Osteoblast (primary cell): ENCODE data around the gene MYH13. TPM values are rescaled to one million over a fixed set of nuclear protein-coding genes. Genes with fewer than 3 reads are reported as not detected.

Source experiments
- DNase-seq: peaks from one replicate; pipeline ENCODE4 v3.0.0; 2011; ENCODE audit warnings: low spot score, mixed read lengths; ENCODE audit not compliant: insufficient read length; ENCODE audit errors: missing footprints
- H2AFZ ChIP-seq: 2 replicates; pipeline ENCODE4 v1.6.0; 2011; ENCODE audit warnings: mild to moderate bottlenecking, low read length
- H3K27ac ChIP-seq: 2 replicates; pipeline ENCODE4 v1.5.1; 2011; ENCODE audit warnings: mild to moderate bottlenecking, low read depth, low read length, moderate library complexity
- H3K27me3 ChIP-seq: 2 replicates; pipeline ENCODE4 v1.6.0; 2012; ENCODE audit warnings: mild to moderate bottlenecking, control low read depth, inconsistent platforms, low read length, moderate library complexity; ENCODE audit not compliant: insufficient read depth
- H3K36me3 ChIP-seq: 2 replicates; pipeline ENCODE4 v1.5.1; 2011; ENCODE audit warnings: mild to moderate bottlenecking, low read length, control low read depth, moderate library complexity; ENCODE audit not compliant: insufficient read depth
- H3K4me1 ChIP-seq: 2 replicates; pipeline ENCODE4 v1.5.1; 2011; ENCODE audit warnings: mild to moderate bottlenecking, low read length, control low read depth, moderate library complexity; ENCODE audit not compliant: insufficient read depth
- H3K4me2 ChIP-seq: 2 replicates; pipeline ENCODE4 v1.6.0; 2011; ENCODE audit warnings: mild to moderate bottlenecking, low read length; ENCODE audit not compliant: insufficient read depth
- H3K4me3 ChIP-seq: fragments of 200-600 bp; sonication (generic); 3 replicates; pipeline ENCODE4 v1.5.1; 2012; ENCODE audit warnings: mild to moderate bottlenecking, low read length, inconsistent platforms; ENCODE audit not compliant: insufficient read depth
- H3K79me2 ChIP-seq: 2 replicates; pipeline ENCODE4 v1.6.0; 2012; ENCODE audit warnings: mild to moderate bottlenecking, low read length, control low read depth, inconsistent platforms; ENCODE audit not compliant: insufficient read depth
- H3K9me3 ChIP-seq: 2 replicates; pipeline ENCODE4 v1.5.1; 2011; ENCODE audit warnings: low read depth, low read length, control low read depth
- H4K20me1 ChIP-seq: 2 replicates; pipeline ENCODE4 v1.6.0; 2012; ENCODE audit warnings: mild to moderate bottlenecking, low read length, control low read depth; ENCODE audit not compliant: insufficient read depth
- total RNA-seq: library from RNA; depleted of rRNA; stranded (reverse); fragments of >200 nt; gene quantifications from 2 replicates; pipeline ENCODE4 v1.2.3, GENCODE V29; 2012
- TF ChIP-seq, protein P1 (sequence below): IDR thresholded peaks from 2 replicates; pipeline ENCODE4 v1.5.1; 2011; ENCODE audit warnings: mild to moderate bottlenecking, low read depth, low read length, moderate library complexity; ENCODE audit errors: extremely low read depth

The MYH13 gene
- total RNA-seq, 1 donor: not detected

DNA sequence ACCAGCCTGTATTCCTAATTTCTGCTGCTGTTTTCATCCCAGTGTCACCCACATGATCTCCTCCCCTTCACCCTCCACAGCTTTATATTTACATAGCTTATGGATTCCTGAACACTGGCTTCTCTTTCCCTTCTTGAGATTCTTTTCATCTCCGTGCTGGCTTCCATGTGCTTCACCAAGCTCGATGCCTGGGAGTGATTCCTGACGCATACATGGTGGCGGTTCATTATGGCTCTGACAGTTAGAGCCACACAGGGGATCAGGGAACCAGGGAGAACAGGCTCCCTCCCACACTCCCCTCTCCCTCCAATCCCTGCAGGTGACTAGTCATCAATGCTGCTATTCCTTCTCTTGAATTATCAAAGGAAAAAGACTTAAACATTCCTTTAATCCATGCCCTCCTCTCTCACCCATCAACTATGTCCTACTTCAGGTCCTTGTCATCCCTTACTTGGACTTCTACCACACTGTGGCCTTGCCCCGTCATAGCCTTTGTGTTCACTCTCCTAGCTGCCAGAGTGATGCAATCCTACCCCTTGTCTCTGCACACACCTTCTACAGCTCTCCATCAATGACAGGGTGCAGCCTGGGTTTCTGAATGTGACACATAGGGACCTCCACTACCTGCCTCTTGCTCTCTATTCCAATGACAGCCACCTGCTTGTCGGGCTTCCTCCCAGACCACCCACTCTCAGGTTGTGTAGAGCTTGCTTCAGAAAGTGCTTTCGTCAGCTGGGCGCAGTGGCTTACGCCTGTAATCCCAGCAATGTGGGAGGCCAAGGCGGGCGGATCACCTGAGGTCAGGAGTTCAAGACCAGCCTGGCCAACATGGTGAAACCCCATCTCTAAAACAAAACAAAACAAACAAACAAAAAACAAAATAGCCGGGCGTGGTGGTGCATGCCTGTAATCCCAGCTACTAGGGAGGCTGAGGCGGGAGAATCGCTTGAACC lies 43.6 kb downstream of the MYH13 start:
- Histone ChIP-seq H2AFZ (no peak overlapping the region), H3K4me3 (no peak overlapping the region), H3K36me3 (no peaks in the 10 kb centered on the region), H3K27me3 (no peaks in the 10 kb centered on the region), H3K9me3 (no peaks in the 10 kb centered on the region), H4K20me1 (no peaks in the 10 kb centered on the region), H3K27ac (no peak overlapping the region), H3K79me2 (no peaks in the 10 kb centered on the region), H3K4me2 (no peak overlapping the region), H3K4me1 (no peaks in the 10 kb centered on the region)
- TF ChIP-seq, protein P1, sequence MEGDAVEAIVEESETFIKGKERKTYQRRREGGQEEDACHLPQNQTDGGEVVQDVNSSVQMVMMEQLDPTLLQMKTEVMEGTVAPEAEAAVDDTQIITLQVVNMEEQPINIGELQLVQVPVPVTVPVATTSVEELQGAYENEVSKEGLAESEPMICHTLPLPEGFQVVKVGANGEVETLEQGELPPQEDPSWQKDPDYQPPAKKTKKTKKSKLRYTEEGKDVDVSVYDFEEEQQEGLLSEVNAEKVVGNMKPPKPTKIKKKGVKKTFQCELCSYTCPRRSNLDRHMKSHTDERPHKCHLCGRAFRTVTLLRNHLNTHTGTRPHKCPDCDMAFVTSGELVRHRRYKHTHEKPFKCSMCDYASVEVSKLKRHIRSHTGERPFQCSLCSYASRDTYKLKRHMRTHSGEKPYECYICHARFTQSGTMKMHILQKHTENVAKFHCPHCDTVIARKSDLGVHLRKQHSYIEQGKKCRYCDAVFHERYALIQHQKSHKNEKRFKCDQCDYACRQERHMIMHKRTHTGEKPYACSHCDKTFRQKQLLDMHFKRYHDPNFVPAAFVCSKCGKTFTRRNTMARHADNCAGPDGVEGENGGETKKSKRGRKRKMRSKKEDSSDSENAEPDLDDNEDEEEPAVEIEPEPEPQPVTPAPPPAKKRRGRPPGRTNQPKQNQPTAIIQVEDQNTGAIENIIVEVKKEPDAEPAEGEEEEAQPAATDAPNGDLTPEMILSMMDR: no peak
- DNase-seq: no peak

DNA sequence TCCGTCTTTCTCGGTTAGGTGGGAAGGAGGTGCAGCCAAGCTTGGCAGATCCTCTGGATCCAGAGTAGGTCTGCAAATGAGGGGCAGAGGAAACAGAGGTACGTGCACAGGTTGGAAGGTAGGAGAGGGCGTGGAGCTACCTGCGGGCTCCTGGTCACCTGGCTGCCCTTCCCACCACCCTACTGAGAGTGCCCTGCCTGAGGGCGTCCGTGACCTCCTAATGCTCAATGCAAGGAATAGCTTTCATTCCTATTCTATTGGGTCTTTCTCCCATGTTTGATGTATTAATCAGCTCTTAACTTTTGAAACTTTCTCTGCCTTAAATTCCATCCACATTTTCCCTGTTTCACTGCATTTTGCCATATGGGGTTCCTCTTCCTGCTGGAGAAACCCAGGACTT lies 44.6 kb downstream of the MYH13 start:
- Histone ChIP-seq H3K27ac (no peak overlapping the region), H4K20me1 (no peaks in the 10 kb centered on the region), H3K9me3 (no peaks in the 10 kb centered on the region), H3K4me2 (no peak overlapping the region), H3K79me2 (no peaks in the 10 kb centered on the region), H3K36me3 (no peaks in the 10 kb centered on the region), H3K4me3 (no peak overlapping the region), H3K4me1 (no peaks in the 10 kb centered on the region), H3K27me3 (no peaks in the 10 kb centered on the region), H2AFZ (no peak overlapping the region)
- DNase-seq: no peak
- TF ChIP-seq, protein P1: no peak

DNA sequence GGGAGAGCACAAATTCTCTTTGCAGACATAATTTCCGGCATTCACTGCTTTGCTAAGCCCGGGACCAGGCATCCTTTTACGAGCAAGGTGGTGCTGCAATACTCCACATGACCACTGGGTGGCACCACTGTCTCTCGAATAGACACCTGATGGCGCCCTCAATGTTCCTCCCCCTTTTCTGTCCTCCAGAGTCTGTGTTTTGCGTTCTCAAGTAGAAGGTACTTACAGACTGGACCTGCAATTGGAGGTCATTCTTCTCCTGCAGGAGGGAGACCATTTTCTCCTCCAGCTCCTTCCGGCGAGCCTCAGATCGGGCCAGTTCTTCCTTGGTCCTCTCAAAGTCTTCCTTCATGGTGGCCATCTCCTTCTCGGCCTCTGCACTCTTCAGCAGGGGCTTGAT lies 45.2 kb downstream of the MYH13 start:
- Histone ChIP-seq H3K4me1 (no peaks in the 10 kb centered on the region), H2AFZ (no peak overlapping the region), H4K20me1 (no peaks in the 10 kb centered on the region), H3K79me2 (no peaks in the 10 kb centered on the region), H3K27ac (no peak overlapping the region), H3K4me2 (no peak overlapping the region), H3K4me3 (no peak overlapping the region), H3K9me3 (no peaks in the 10 kb centered on the region), H3K36me3 (no peaks in the 10 kb centered on the region), H3K27me3 (no peaks in the 10 kb centered on the region)
- DNase-seq: peak; percentile 94
- TF ChIP-seq, protein P1: peak; percentile 80

DNA sequence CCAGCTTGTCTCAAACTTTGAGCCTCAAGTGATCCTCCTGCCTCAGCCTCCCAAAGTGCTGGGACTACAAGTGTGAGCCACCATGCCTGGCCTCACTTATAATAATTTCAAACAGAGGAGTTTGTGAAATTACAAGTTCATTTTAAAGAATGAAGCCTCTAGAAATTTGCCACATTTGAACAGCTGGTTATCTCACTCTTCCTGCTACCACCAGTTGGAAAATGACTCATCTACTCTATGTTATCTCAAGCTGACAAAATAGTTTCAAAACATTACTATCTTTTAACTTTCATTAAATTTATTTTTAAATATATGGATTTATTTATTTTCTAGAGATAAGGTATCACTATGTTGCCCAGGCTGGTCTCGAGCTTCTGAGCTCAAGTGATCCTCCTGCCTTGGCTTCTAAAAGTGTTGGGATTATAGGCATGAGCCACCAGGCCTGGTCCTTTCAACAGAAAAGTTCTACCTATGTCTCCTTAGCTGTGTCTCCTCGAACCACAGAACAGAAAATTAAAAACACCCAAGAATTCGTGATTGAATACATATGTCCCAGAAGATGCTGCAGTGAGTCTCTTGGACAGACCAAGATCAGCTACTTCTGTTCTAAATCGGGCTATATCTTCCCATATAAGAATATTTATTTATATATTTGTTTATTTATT lies 47.6 kb downstream of the MYH13 start:
- no peaks in the 10 kb centered on the region for H3K36me3 ChIP-seq
- H3K9me3 ChIP-seq: no peaks in the 10 kb centered on the region
- no peaks in the 10 kb centered on the region for H3K4me1 ChIP-seq
- no peak overlapping the region for H3K27ac ChIP-seq
- H3K4me3 ChIP-seq: no peak overlapping the region
- TF ChIP-seq, protein P1: no peak
- no peak for DNase-seq
- no peaks in the 10 kb centered on the region for H3K27me3 ChIP-seq
- no peak overlapping the region for H3K4me2 ChIP-seq
- no peaks in the 10 kb centered on the region for H3K79me2 ChIP-seq
- no peaks in the 10 kb centered on the region for H4K20me1 ChIP-seq
- H2AFZ ChIP-seq: no peak overlapping the region
